Measurements from ENCODE around the gene GPC3. TPM values are rescaled to one million over a fixed set of nuclear protein-coding genes. Genes with fewer than 3 reads are reported as not detected.

Gene GPC3
- total RNA-seq (100 to 1,000 TPM in 1 of 2 donors, 10 to 100 TPM in 1; 70.5 to 109 TPM), polyA plus RNA-seq (ENCODE audit: insufficient read length in 2 of 2) (10 to 100 TPM; 73.0 to 79.7 TPM)
- long read RNA-seq, donor 1, transcript GPC3-201 (8 exons, 2,568 nt) = major isoform, 14 of 24 reads
- long read RNA-seq, donor 1, partial matches to known transcripts = 10 of 24 reads
- long read RNA-seq, donor 1, other reads (novel, unspliced or antisense) = 0 of 24 reads
- long read RNA-seq, donor 2, transcript GPC3-201 (8 exons, 2,568 nt) = major isoform, 6 of 13 reads
- long read RNA-seq, donor 2, partial matches to known transcripts = 7 of 13 reads
- long read RNA-seq, donor 2, other reads (novel, unspliced or antisense) = 0 of 13 reads
- long read RNA-seq, donor 3, transcript GPC3-201 (8 exons, 2,568 nt) = major isoform, 23 of 35 reads
- long read RNA-seq, donor 3, partial matches to known transcripts = 12 of 35 reads
- long read RNA-seq, donor 3, other reads (novel, unspliced or antisense) = 0 of 35 reads
- long read RNA-seq, donor 4, transcript GPC3-201 (8 exons, 2,568 nt) = major isoform, 87 of 235 reads
- long read RNA-seq, donor 4, partial matches to known transcripts = 141 of 235 reads
- long read RNA-seq, donor 4, other reads (novel, unspliced or antisense) = 6 of 235 reads

DNA sequence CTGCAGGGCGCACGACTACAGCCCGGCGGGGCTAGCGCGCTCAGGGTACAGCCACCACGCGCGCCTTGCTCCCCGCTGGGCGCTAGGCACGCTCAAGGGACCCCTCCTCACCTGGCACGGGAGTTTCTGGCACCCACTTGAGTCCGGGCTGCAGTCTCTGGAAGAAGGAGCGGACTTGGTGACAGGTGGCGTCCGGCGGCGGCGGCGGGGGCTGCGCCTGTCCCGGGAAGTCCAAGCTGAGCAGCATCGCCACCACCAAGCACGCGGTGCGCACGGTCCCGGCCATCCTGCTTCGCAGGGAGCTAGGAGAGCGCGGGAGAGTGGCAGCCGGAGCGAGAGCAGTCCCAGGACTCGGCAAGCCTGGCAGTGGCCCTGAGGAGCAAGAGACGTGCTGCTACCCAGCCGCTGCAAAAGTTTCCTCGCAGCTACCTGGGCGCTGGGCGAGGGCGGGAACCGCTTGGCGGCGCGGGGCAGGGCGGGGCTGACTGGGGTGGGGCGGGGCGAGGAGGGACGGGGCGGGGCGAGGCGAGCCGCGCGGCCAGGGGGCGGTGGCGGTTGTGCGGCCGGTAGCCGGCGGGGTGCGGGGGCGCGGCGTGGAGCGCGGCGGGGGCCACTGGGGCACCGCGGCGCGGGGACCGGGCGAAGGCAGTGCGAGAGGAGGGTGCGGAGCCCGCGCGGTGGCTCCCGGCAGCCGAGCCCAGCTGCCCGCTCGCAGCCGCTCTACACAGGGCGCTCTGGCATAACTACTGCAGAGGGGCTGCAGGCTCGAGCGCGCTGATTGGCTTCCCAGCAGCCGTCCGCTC is at the start of gene GPC3:
Gene GPC3 (minus strand): TSS at position 431 of the 803 bp plus-strand sequence.
- Histone ChIP-seq H3K4me1 (ENCODE audit: control insufficient read depth, insufficient read depth, low read length) (peaks cover 27% of the 10 kb centered on the region), H3K27ac (ENCODE audit: low read depth, low read length) (peak within 1 kb of the TSS; percentile 6), H3K4me3 (ENCODE audit: low read depth, low read length) (peak within 1 kb of the TSS; percentile 42), H3K27me3 (ENCODE audit: control insufficient read depth, insufficient read depth, low read length) (peaks cover 16% of the 10 kb centered on the region), H3K9me3 (ENCODE audit: control insufficient read depth, insufficient read depth, low read length) (peaks cover 4% of the 10 kb centered on the region), H3K36me3 (ENCODE audit: control insufficient read depth, insufficient read depth, low read length) (no peaks in the 10 kb centered on the region)
- DNase-seq (ENCODE audit: low read depth in 4 of 6, low spot score in 6 of 6) = peak in 2 of 6 donors; percentile 82 to 87
- 26% methylated on average over 90 of the region's 90 CpGs for WGBS (ENCODE audit: insufficient coverage)

DNA sequence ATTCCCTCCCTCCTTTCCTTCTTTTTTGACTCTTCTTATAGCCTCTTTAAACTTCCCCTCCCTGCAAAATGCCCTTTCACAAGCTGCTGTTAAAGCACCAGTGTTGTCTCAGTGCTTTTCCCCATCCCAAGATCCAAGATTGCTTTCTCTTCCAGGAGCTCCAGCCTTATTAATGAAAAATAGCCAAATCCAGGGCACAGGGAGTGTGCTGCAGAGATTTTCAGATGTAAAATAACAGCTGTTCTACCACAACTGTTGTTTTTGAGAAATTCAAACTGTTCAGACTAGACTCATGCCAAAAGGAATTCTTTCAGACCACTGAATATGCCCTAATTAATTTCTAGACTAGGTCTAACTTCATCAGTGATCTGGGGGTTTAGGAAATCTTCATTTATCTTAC is 47.0 kb upstream of the GPC3 start:
- no peak for DNase-seq (ENCODE audit: low read depth in 4 of 6, low spot score in 6 of 6)
- no peak overlapping the region for H3K27ac ChIP-seq (ENCODE audit: low read depth, low read length)
- peaks cover 3% of the 10 kb centered on the region for H3K27me3 ChIP-seq (ENCODE audit: control insufficient read depth, insufficient read depth, low read length)
- no peaks in the 10 kb centered on the region for H3K4me1 ChIP-seq (ENCODE audit: control insufficient read depth, insufficient read depth, low read length)
- H3K9me3 ChIP-seq (ENCODE audit: control insufficient read depth, insufficient read depth, low read length) = no peaks in the 10 kb centered on the region
- H3K36me3 ChIP-seq (ENCODE audit: control insufficient read depth, insufficient read depth, low read length) = no peaks in the 10 kb centered on the region
- H3K4me3 ChIP-seq (ENCODE audit: low read depth, low read length) = no peak overlapping the region

- Histone ChIP-seq H3K27me3 (ENCODE audit: control insufficient read depth, insufficient read depth, low read length) (peaks cover 6% of the 10 kb centered on the region), H3K4me1 (ENCODE audit: control insufficient read depth, insufficient read depth, low read length) (peaks cover 3% of the 10 kb centered on the region), H3K9me3 (ENCODE audit: control insufficient read depth, insufficient read depth, low read length) (no peaks in the 10 kb centered on the region), H3K4me3 (ENCODE audit: low read depth, low read length) (peak overlapping the region; percentile 36), H3K36me3 (ENCODE audit: control insufficient read depth, insufficient read depth, low read length) (no peaks in the 10 kb centered on the region), H3K27ac (ENCODE audit: low read depth, low read length) (no peak overlapping the region)
- 17% methylated on average over 12 of the region's 15 CpGs for WGBS (ENCODE audit: insufficient coverage)
- DNase-seq (ENCODE audit: low read depth in 4 of 6, low spot score in 6 of 6) = peak; percentile 33 to 89 (median 46)
These were observed 41.3 kb upstream of the GPC3 start for GRCh38 chrX:134026565-134027311.

GRCh38 chrX:134025986-134026545 is 40.7 kb upstream of the GPC3 start:
- 35% methylated on average over 2 of the region's 5 CpGs for WGBS (ENCODE audit: insufficient coverage)
- H3K27ac ChIP-seq (ENCODE audit: low read depth, low read length) = no peak overlapping the region
- no peaks in the 10 kb centered on the region for H3K9me3 ChIP-seq (ENCODE audit: control insufficient read depth, insufficient read depth, low read length)
- peaks cover 6% of the 10 kb centered on the region for H3K27me3 ChIP-seq (ENCODE audit: control insufficient read depth, insufficient read depth, low read length)
- H3K4me1 ChIP-seq (ENCODE audit: control insufficient read depth, insufficient read depth, low read length) = peaks cover 3% of the 10 kb centered on the region
- no peak for DNase-seq (ENCODE audit: low read depth in 4 of 6, low spot score in 6 of 6)
- H3K36me3 ChIP-seq (ENCODE audit: control insufficient read depth, insufficient read depth, low read length) = no peaks in the 10 kb centered on the region
- H3K4me3 ChIP-seq (ENCODE audit: low read depth, low read length) = peak overlapping the region; percentile 36

DNA sequence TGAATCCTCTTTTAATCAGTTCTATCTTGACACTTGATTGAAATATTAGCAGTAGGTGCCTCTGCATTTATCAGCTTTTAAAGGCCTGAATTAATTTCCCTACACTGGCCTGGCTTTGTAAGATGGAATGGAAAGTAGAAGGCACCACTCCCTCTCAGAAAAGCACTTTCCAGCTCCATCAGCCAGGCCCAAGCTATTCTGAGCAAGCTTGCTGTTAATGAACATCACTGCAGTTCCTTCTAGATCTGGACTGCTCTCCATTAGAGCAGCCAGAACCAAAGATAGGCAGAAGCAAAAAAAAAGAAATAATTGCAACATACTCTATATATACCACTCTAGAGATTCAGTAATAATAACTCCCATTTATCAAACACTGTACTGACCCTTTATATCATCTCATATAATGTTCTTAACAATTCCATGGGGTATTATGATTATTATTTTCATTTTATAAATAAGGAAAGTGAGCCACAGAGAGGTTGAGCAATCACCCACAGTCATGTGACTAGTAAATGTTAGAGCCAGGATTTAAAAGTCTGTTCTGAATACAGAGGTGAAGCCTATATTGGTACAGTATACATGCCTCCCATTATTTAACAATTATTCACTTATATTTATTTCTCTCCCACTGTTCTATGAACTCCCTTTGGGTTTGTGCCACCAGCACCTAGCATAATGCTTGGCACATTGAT is 39.4 kb upstream of the GPC3 start:
- H3K4me1 ChIP-seq (ENCODE audit: control insufficient read depth, insufficient read depth, low read length) = peaks cover 3% of the 10 kb centered on the region
- no peak overlapping the region for H3K4me3 ChIP-seq (ENCODE audit: low read depth, low read length)
- no peaks in the 10 kb centered on the region for H3K9me3 ChIP-seq (ENCODE audit: control insufficient read depth, insufficient read depth, low read length)
- no peak for DNase-seq (ENCODE audit: low read depth in 4 of 6, low spot score in 6 of 6)
- H3K27me3 ChIP-seq (ENCODE audit: control insufficient read depth, insufficient read depth, low read length) = peaks cover 6% of the 10 kb centered on the region
- no peaks in the 10 kb centered on the region for H3K36me3 ChIP-seq (ENCODE audit: control insufficient read depth, insufficient read depth, low read length)
- no peak overlapping the region for H3K27ac ChIP-seq (ENCODE audit: low read depth, low read length)

DNA sequence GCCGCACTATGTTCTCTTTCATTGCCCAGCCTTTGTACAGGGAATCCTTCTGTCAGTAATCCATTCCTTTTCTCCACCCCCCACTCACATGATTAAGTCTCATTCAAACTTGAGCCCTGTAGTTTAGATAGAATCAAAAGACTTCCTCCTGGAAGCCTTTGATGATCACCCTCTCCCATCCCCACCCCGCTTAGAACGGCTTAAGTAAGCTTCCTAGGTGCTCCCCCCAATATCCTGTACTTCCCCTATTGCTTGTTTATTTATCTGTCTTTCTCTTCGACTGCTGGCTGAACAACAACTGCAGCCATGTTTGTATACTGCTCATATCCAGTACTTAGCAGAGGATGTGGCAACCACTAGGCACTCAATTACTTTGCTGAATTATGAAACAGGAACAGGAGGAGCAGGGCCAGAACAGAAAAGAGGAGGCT is 38.5 kb upstream of the GPC3 start:
- no peak for DNase-seq (ENCODE audit: low read depth in 4 of 6, low spot score in 6 of 6)
- H3K27me3 ChIP-seq (ENCODE audit: control insufficient read depth, insufficient read depth, low read length) = peaks cover 6% of the 10 kb centered on the region
- no peak overlapping the region for H3K4me3 ChIP-seq (ENCODE audit: low read depth, low read length)
- peaks cover 3% of the 10 kb centered on the region for H3K4me1 ChIP-seq (ENCODE audit: control insufficient read depth, insufficient read depth, low read length)
- no peaks in the 10 kb centered on the region for H3K36me3 ChIP-seq (ENCODE audit: control insufficient read depth, insufficient read depth, low read length)
- no peak overlapping the region for H3K27ac ChIP-seq (ENCODE audit: low read depth, low read length)
- WGBS (ENCODE audit: insufficient coverage) = 60% methylated on average over 3 of the region's 4 CpGs
- no peaks in the 10 kb centered on the region for H3K9me3 ChIP-seq (ENCODE audit: control insufficient read depth, insufficient read depth, low read length)

DNA sequence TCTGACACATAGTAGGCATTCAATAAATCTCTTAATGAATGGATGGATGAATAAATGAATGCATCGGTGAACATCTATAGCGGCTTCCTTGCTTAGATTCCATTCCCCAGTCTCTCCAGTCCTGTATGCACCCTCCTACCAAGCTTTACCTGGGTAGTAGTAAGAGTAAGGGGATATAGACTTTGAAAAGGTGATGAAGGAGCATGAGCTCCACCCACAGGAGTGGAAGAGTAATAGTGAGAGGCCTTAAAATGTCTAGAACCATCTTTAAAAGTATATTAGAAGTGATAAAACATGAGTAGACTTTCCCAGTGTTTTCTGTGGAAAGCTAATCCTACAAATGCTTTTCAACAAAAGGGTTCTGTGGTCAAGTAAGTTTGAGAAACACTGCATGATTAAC is 35.5 kb upstream of the GPC3 start:
- Histone ChIP-seq H3K36me3 (ENCODE audit: control insufficient read depth, insufficient read depth, low read length) (no peaks in the 10 kb centered on the region), H3K4me1 (ENCODE audit: control insufficient read depth, insufficient read depth, low read length) (no peaks in the 10 kb centered on the region), H3K27ac (ENCODE audit: low read depth, low read length) (no peak overlapping the region), H3K4me3 (ENCODE audit: low read depth, low read length) (no peak overlapping the region), H3K9me3 (ENCODE audit: control insufficient read depth, insufficient read depth, low read length) (no peaks in the 10 kb centered on the region), H3K27me3 (ENCODE audit: control insufficient read depth, insufficient read depth, low read length) (peaks cover under 1% of the 10 kb centered on the region)
- DNase-seq (ENCODE audit: low read depth in 4 of 6, low spot score in 6 of 6) = peak in 1 of 6 donors; percentile 5
- no CpG with 5 or more reads among the region's 2 CpGs for WGBS (ENCODE audit: insufficient coverage)

DNA sequence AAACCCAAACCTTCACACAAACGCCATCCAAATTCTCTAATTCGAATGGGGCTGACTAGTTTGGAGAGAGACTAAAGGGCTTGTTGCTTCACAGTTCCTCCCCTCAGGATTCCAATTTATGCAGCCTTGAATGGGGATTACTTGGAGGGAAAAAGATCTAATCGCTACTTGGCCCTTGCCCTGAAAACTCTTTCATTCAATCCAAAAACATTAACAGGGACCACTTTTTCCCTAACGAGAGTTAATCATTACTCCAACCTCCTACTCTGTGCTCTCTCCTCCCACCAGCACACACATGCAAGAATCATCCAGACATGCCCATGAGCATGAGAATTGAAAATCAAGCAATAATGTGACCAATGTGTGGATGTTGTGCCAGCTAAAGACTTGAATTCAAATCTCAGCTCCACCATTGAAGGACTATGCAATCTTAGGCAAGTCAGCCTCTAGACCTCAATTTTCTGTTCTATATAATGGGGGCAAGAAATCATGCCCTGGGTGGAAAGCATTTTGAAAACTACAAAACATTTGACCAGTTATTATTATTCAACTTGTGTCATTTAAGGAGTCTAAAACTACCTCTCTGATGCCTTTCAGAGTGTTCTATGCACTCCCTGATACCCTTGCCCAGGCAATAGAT is 34.3 kb upstream of the GPC3 start:
- Histone ChIP-seq H3K36me3 (ENCODE audit: control insufficient read depth, insufficient read depth, low read length) (no peaks in the 10 kb centered on the region), H3K9me3 (ENCODE audit: control insufficient read depth, insufficient read depth, low read length) (no peaks in the 10 kb centered on the region), H3K27ac (ENCODE audit: low read depth, low read length) (no peak overlapping the region), H3K4me3 (ENCODE audit: low read depth, low read length) (no peak overlapping the region), H3K4me1 (ENCODE audit: control insufficient read depth, insufficient read depth, low read length) (no peaks in the 10 kb centered on the region), H3K27me3 (ENCODE audit: control insufficient read depth, insufficient read depth, low read length) (no peaks in the 10 kb centered on the region)
- WGBS (ENCODE audit: insufficient coverage) = 60% methylated on average over 1 of the region's 4 CpGs
- DNase-seq (ENCODE audit: low read depth in 4 of 6, low spot score in 6 of 6) = no peak

Data from spinal cord (tissue), 10 donors.